Neural crest cell (in vitro differentiated cells): Measurements from ENCODE around the gene ACD. TPM values are rescaled to one million over a fixed set of nuclear protein-coding genes. Genes with fewer than 3 reads are reported as not detected.

Experiments used
- DNase-seq: peaks from one replicate; pipeline ENCODE4 v3.0.0; 2021; ENCODE audit warnings: low read depth, mixed read lengths, low spot score
- H3K27ac Mint-ChIP-seq: one replicate; pipeline ENCODE4 v1.8.0; 2021; ENCODE audit warnings: mild to moderate bottlenecking, mixed read lengths; ENCODE audit not compliant: unreplicated experiment
- H3K27me3 Mint-ChIP-seq: 2 replicates; pipeline ENCODE4 v1.8.0; 2021; ENCODE audit warnings: low read depth, mild to moderate bottlenecking, mixed read lengths
- H3K36me3 Mint-ChIP-seq: 2 replicates; pipeline ENCODE4 v1.8.0; 2021; ENCODE audit warnings: low read depth, mild to moderate bottlenecking, mixed read lengths
- H3K4me1 Mint-ChIP-seq: 2 replicates; pipeline ENCODE4 v1.8.0; 2021; ENCODE audit warnings: mixed read lengths
- H3K4me3 Mint-ChIP-seq: one replicate; pipeline ENCODE4 v1.8.0; 2021; ENCODE audit warnings: mild to moderate bottlenecking, mixed read lengths
- H3K9me3 Mint-ChIP-seq: 2 replicates; pipeline ENCODE4 v1.8.0; 2021; ENCODE audit warnings: mixed read lengths
- CTCF ChIP-seq: fragments of 200-600 bp; sonication (generic); conservative IDR thresholded peaks from 2 replicates; pipeline ENCODE4 v1.5.0; 2021; ENCODE audit warnings: antibody characterized with exemption, mild to moderate bottlenecking
- total RNA-seq: library from RNA; stranded (reverse); gene quantifications from 2 replicates; pipeline ENCODE4 v1.2.1, GENCODE V29; 2021

Gene ACD
- total RNA-seq, 1 donor from 2014 or later: 39.3 TPM

DNA sequence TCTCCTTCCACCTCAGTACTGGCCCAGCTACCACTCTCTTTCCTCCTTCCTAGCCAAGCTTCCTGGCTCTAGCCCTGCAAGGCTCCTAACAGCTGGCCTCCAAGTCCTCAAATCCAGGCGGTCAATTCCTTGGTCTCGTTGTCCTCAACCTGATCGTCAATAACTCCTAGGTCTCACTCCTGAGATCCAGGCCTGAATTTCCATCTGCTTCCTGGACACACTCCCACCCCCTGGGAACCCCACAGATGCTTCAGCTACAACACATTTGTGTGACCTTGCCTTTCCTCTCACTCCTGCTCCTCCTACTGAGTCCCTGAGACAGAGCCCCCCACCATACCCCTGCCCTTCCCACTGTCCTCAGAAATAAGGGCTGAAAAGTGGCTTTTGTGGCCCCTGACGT, 4.2 kb upstream of the ACD start:
- Mint-ChIP-seq H3K4me3 (peak overlapping the region; percentile 72), H3K27me3 (peaks cover 8% of the 10 kb centered on the region), H3K27ac (no peak overlapping the region), H3K36me3 (peaks cover 3% of the 10 kb centered on the region), H3K9me3 (no peaks in the 10 kb centered on the region), H3K4me1 (peaks cover 33% of the 10 kb centered on the region)
- no peak for DNase-seq
- no peak for TF ChIP-seq CTCF

- no peaks in the 10 kb centered on the region for H3K9me3 Mint-ChIP-seq
- no peak for DNase-seq
- no peak overlapping the region for H3K27ac Mint-ChIP-seq
- peaks cover 3% of the 10 kb centered on the region for H3K36me3 Mint-ChIP-seq
- H3K4me1 Mint-ChIP-seq: peaks cover 33% of the 10 kb centered on the region
- H3K27me3 Mint-ChIP-seq: peaks cover 8% of the 10 kb centered on the region
- peak overlapping the region; percentile 72 for H3K4me3 Mint-ChIP-seq
- TF ChIP-seq CTCF: no peak
These were observed 3.8 kb upstream of the ACD start for GRCh38 chr16:67663877-67664222.

GRCh38 chr16:67663151-67663876, 3.3 kb upstream of the ACD start:
- Mint-ChIP-seq H3K9me3 (no peaks in the 10 kb centered on the region), H3K36me3 (peaks cover 3% of the 10 kb centered on the region), H3K4me3 (peak overlapping the region; percentile 68), H3K27me3 (peaks cover 8% of the 10 kb centered on the region), H3K27ac (no peak overlapping the region), H3K4me1 (peaks cover 33% of the 10 kb centered on the region)
- no peak for DNase-seq
- peak; percentile 39 for TF ChIP-seq CTCF

DNA sequence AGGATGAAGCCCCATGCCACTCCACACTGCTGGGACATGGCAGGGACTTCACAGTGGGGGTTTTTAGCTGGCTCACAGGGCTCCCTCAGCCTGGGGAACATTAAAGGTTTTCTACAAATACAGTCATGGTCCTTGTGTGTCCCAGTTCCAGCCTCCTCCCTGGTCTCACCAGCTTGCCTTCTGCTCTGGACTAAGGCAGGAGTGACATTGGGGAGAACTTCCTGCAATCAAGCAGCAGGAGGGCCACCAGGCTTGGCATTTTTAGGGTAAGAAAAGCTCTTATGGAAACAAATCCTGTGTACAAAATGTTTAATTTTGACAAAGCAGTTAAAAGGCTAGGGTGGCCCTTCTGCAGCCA, 2.6 kb upstream of the ACD start:
- Mint-ChIP-seq H3K27ac (no peak overlapping the region), H3K4me3 (peak overlapping the region; percentile 38), H3K27me3 (peaks cover 8% of the 10 kb centered on the region), H3K9me3 (no peaks in the 10 kb centered on the region), H3K4me1 (peaks cover 29% of the 10 kb centered on the region), H3K36me3 (peaks cover 3% of the 10 kb centered on the region)
- TF ChIP-seq CTCF: no peak
- no peak for DNase-seq

DNA sequence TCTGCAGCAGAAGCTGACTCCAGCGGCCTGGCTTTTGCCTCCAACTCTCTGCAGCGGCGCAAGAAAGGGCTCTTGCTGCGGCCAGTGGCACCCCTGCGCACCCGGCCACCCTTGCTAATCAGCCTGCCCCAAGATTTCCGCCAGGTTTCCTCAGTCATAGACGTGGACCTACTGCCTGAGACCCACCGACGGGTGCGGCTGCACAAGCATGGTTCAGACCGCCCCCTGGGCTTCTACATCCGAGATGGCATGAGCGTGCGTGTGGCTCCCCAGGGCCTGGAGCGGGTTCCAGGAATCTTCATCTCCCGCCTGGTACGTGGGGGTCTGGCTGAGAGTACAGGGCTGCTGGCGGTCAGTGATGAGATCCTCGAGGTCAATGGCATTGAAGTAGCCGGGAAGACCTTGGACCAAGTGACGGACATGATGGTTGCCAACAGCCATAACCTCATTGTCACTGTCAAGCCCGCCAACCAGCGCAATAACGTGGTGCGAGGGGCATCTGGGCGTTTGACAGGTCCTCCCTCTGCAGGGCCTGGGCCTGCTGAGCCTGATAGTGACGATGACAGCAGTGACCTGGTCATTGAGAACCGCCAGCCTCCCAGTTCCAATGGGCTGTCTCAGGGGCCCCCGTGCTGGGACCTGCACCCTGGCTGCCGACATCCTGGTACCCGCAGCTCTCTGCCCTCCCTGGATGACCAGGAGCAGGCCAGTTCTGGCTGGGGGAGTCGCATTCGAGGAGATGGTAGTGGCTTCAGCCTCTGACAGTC, 2.0 kb upstream of the ACD start:
- no peaks in the 10 kb centered on the region for H3K9me3 Mint-ChIP-seq
- DNase-seq: no peak
- peaks cover 29% of the 10 kb centered on the region for H3K4me1 Mint-ChIP-seq
- H3K4me3 Mint-ChIP-seq: peak overlapping the region; percentile 94
- TF ChIP-seq CTCF: no peak
- peaks cover 3% of the 10 kb centered on the region for H3K36me3 Mint-ChIP-seq
- no peak overlapping the region for H3K27ac Mint-ChIP-seq
- peaks cover 8% of the 10 kb centered on the region for H3K27me3 Mint-ChIP-seq
